Astrocyte (in vitro differentiated cells and primary cell): ENCODE measurements around the gene SEMA3B. TPM values are rescaled to one million over a fixed set of nuclear protein-coding genes. Genes with fewer than 3 reads are reported as not detected.

Source experiments
- DNase-seq: peaks from one replicate; pipeline ENCODE4 v3.0.0-alpha.2; 2010; ENCODE audit warnings: low read depth
- FAIRE-seq: peaks from 2 replicates; lab custom pipeline; 2011; peaks lifted over from hg19 to GRCh38; lab: Jason Lieb, UNC
- H2AFZ ChIP-seq: 2 replicates; pipeline ENCODE4 v1.6.0; 2012; ENCODE audit warnings: low read depth, low read length, inconsistent platforms
- H3K27ac ChIP-seq: 2 replicates; pipeline ENCODE4 v1.5.1; 2011; ENCODE audit warnings: low read depth, low read length, inconsistent platforms
- H3K27me3 ChIP-seq: 2 replicates; pipeline ENCODE4 v1.6.0; 2011; ENCODE audit warnings: low read length, inconsistent platforms; ENCODE audit not compliant: insufficient read depth
- H3K36me3 ChIP-seq: 2 replicates; pipeline ENCODE4 v1.5.1; 2011; ENCODE audit warnings: low read length, inconsistent platforms; ENCODE audit not compliant: insufficient read depth
- H3K4me1 ChIP-seq: 2 replicates; pipeline ENCODE4 v1.5.1; 2011; ENCODE audit warnings: low read length, inconsistent platforms; ENCODE audit not compliant: insufficient read depth
- H3K4me2 ChIP-seq: 2 replicates; pipeline ENCODE4 v1.6.0; 2012; ENCODE audit warnings: low read length, inconsistent platforms
- H3K4me3 ChIP-seq: 2 replicates; pipeline ENCODE4 v1.5.1; 2011; ENCODE audit warnings: low read depth, mild to moderate bottlenecking, low read length, inconsistent platforms; ENCODE audit not compliant: insufficient read depth
- H3K79me2 ChIP-seq: 2 replicates; pipeline ENCODE4 v1.6.0; 2012; ENCODE audit warnings: mild to moderate bottlenecking, low read length, inconsistent platforms; ENCODE audit not compliant: insufficient read depth
- H3K9ac ChIP-seq: 2 replicates; pipeline ENCODE4 v1.6.0; 2012; ENCODE audit warnings: mild to moderate bottlenecking, low read length, inconsistent platforms
- H3K9me3 ChIP-seq: 2 replicates; pipeline ENCODE4 v1.5.1; 2012; ENCODE audit warnings: low read depth, mild to moderate bottlenecking, low read length, inconsistent platforms; ENCODE audit not compliant: insufficient read depth
- H4K20me1 ChIP-seq: 2 replicates; pipeline ENCODE4 v1.6.0; 2012; ENCODE audit warnings: low read length, inconsistent platforms; ENCODE audit not compliant: insufficient read depth
- H3K27ac Mint-ChIP-seq: one replicate; pipeline ENCODE4 v1.8.0; 2021; ENCODE audit warnings: mild to moderate bottlenecking, mixed read lengths; ENCODE audit not compliant: unreplicated experiment
- H3K27me3 Mint-ChIP-seq: one replicate; pipeline ENCODE4 v1.8.0; 2021; ENCODE audit warnings: low read depth, mixed read lengths; ENCODE audit not compliant: unreplicated experiment
- H3K36me3 Mint-ChIP-seq: one replicate; pipeline ENCODE4 v1.8.0; 2021; ENCODE audit warnings: low read depth, mixed read lengths; ENCODE audit not compliant: unreplicated experiment
- H3K4me1 Mint-ChIP-seq: one replicate; pipeline ENCODE4 v1.8.0; 2021; ENCODE audit warnings: low read depth, mixed read lengths; ENCODE audit not compliant: unreplicated experiment
- H3K4me3 Mint-ChIP-seq: one replicate; pipeline ENCODE4 v1.8.0; 2021; ENCODE audit warnings: mild to moderate bottlenecking, moderate library complexity, mixed read lengths; ENCODE audit not compliant: unreplicated experiment
- H3K9me3 Mint-ChIP-seq: one replicate; pipeline ENCODE4 v1.8.0; 2021; ENCODE audit warnings: mild to moderate bottlenecking, mixed read lengths; ENCODE audit not compliant: unreplicated experiment
- CTCF ChIP-seq: IDR thresholded peaks from 2 replicates; pipeline ENCODE4 v1.5.1; 2011; ENCODE audit warnings: low read depth, mild to moderate bottlenecking, inconsistent platforms, low read length, moderate library complexity; ENCODE audit not compliant: insufficient read depth
- EZH2 ChIP-seq: IDR thresholded peaks from 2 replicates; pipeline ENCODE4 v1.6.1; 2012; ENCODE audit warnings: mild to moderate bottlenecking, low read length, inconsistent platforms; ENCODE audit not compliant: insufficient read depth
- total RNA-seq: library from RNA; stranded (reverse); gene quantifications from 2 replicates; pipeline ENCODE4 v1.2.1, GENCODE V29; 2021

Gene SEMA3B
- total RNA-seq, 1 donor from 2014 or later = 5.9 TPM

- no peaks in the 10 kb centered on the region for H3K27me3 ChIP-seq
- Mint-ChIP-seq H3K36me3 (peaks cover 19% of the 10 kb centered on the region), H3K4me3 (no peak overlapping the region), H3K4me1 (peaks cover 11% of the 10 kb centered on the region), H3K27ac (no peak overlapping the region), H3K9me3 (peaks cover under 1% of the 10 kb centered on the region), H3K27me3 (no peaks in the 10 kb centered on the region)
- FAIRE-seq (no peak), DNase-seq (no peak)
- H3K4me2 ChIP-seq = no peak overlapping the region
- TF ChIP-seq EZH2 (no peak), CTCF (no peak)
- H2AFZ ChIP-seq = no peak overlapping the region
- H3K36me3 ChIP-seq = peaks cover 8% of the 10 kb centered on the region
- no peak overlapping the region for H3K4me3 ChIP-seq
- no peak overlapping the region for H3K27ac ChIP-seq
- peaks cover 27% of the 10 kb centered on the region for H3K79me2 ChIP-seq
- no peak overlapping the region for H3K9ac ChIP-seq
- peaks cover 48% of the 10 kb centered on the region for H4K20me1 ChIP-seq
- H3K9me3 ChIP-seq = no peaks in the 10 kb centered on the region
- H3K4me1 ChIP-seq = peaks cover 14% of the 10 kb centered on the region
Observed at GRCh38 chr3:50314816-50315215, 45.9 kb downstream of the SEMA3B start.

- Histone ChIP-seq H3K27ac (no peak overlapping the region), H3K9ac (peak overlapping the region; percentile 29), H3K4me3 (no peak overlapping the region), H2AFZ (no peak overlapping the region), H3K79me2 (peaks cover 40% of the 10 kb centered on the region), H3K4me1 (peaks cover 24% of the 10 kb centered on the region), H3K9me3 (no peaks in the 10 kb centered on the region), H3K36me3 (peaks cover 8% of the 10 kb centered on the region), H3K27me3 (no peaks in the 10 kb centered on the region), H4K20me1 (peaks cover 58% of the 10 kb centered on the region), H3K4me2 (peak overlapping the region; percentile 55)
- no peaks in the 10 kb centered on the region for H3K9me3 Mint-ChIP-seq
- no peak for TF ChIP-seq CTCF
- TF ChIP-seq EZH2 = no peak
- no peak overlapping the region for H3K27ac Mint-ChIP-seq
- DNase-seq (peak; percentile 65), FAIRE-seq (no peak)
- peaks cover 16% of the 10 kb centered on the region for H3K4me1 Mint-ChIP-seq
- H3K36me3 Mint-ChIP-seq = peaks cover 22% of the 10 kb centered on the region
- no peaks in the 10 kb centered on the region for H3K27me3 Mint-ChIP-seq
- H3K4me3 Mint-ChIP-seq = no peak overlapping the region
Observed at GRCh38 chr3:50316657-50317242, 47.8 kb downstream of the SEMA3B start.

- FAIRE-seq (no peak), DNase-seq (no peak)
- Histone ChIP-seq H3K9me3 (no peaks in the 10 kb centered on the region), H3K9ac (peak overlapping the region; percentile 29), H2AFZ (no peak overlapping the region), H3K4me2 (peak overlapping the region; percentile 55), H3K79me2 (peaks cover 40% of the 10 kb centered on the region), H3K4me3 (no peak overlapping the region), H3K27me3 (no peaks in the 10 kb centered on the region), H3K4me1 (peaks cover 29% of the 10 kb centered on the region), H4K20me1 (peaks cover 58% of the 10 kb centered on the region), H3K36me3 (peaks cover 8% of the 10 kb centered on the region), H3K27ac (no peak overlapping the region)
- Mint-ChIP-seq H3K9me3 (no peaks in the 10 kb centered on the region), H3K4me3 (no peak overlapping the region), H3K36me3 (peaks cover 22% of the 10 kb centered on the region), H3K27ac (peak overlapping the region; percentile 53), H3K4me1 (peaks cover 16% of the 10 kb centered on the region), H3K27me3 (no peaks in the 10 kb centered on the region)
- TF ChIP-seq EZH2 (no peak), CTCF (no peak)
Observed at GRCh38 chr3:50317300-50317699, 48.4 kb downstream of the SEMA3B start.
